Limb (tissue), 2 donors: ENCODE measurements around the gene RGMB.

Experiments
- DNase-seq, 2 donors: peaks; one replicate each; pipeline ENCODE4 v3.0.0-alpha.2; 2016; ENCODE audit errors: extremely low spot score in 2 of 2

Gene RGMB

DNA sequence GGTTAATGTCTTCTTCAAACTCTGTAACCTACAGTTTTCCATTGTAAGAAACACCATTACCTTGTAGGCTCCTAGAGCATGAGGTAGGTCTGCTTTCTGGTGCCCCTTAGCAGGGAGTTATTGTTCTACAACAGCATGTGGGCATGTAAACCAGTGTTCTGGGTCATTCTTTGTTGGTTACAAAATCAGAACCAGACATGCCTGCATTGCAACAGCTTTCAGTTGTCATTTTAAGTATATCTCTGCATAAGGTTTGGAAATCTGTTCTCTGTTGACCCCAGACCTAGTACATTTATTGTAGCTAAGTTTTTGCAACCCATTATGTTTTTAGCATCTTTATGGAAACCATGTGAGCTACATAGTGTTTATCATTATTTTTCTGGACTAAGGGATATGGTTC is 10.9 kb downstream of the RGMB start:
- DNase-seq = no peak

DNA sequence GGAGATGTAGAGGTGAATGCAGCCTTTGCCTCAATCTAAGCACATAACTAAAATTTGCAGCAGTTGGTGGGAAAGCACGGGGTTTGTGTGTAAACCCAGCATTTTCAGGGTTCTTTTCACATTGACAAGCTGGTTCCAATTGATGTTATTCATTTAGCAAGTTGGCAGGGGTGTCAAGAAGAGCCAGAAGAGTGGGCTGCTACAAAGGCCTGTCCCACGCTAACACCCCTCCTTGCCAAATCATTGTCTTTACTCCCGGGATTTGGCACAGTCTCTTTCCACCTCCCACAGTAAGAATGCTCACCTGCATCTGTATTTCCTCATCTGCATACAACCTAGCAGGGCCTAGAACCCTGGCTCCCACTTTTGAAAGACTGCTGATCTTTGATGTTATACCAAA is 11.8 kb downstream of the RGMB start:
- no peak for DNase-seq

GRCh38 chr5:98786191-98786853 is 12.9 kb downstream of the RGMB start:
- DNase-seq = peak in 1 of 2 donors; percentile 62

GRCh38 chr5:98787131-98787719 is 13.8 kb downstream of the RGMB start:
- DNase-seq = no peak

DNA sequence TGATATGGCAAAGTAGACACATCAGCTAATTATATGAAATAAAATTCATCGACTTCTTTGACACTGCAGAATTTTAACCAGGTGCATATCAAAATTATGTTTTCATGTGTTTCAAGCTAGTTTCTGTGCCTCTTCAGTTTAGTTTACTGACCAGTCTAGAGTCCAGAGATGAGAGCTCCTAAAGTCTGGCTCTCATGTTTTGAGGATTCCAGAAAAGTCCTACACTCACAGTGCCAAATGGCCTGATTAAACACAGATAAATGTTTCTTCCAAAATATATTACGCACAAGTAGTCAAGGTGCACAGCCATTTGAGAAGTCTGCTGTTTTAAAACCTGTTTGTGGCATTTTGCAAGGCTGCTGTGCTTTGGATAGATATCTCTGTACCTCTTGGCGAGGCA is 15.6 kb downstream of the RGMB start:
- no peak for DNase-seq

DNA sequence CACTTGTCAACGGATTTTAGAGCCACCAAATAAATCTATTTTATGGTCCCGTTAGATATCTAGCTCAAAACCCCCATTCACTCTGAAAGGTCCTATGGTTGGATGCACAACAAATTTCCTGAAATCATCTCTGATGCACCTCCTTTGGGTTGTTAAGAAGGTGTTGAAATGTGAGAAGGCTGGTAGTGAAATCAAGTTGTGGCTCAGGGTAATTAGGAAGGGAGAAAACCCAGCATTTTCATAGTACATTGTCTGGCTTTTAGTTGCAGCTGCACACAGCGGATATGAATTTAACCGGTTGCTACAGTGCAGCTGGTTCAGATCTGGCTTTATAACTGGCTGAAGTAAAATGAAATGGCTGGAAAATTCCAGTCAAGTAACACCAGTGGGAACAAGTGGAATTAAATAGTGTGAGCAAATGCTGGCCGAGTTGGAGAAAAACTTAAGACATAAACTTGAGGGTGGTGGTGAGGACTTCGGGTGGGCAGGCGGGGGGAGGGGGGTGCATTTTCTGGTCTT is 17.6 kb downstream of the RGMB start:
- DNase-seq = peak; percentile 35 to 52

DNA sequence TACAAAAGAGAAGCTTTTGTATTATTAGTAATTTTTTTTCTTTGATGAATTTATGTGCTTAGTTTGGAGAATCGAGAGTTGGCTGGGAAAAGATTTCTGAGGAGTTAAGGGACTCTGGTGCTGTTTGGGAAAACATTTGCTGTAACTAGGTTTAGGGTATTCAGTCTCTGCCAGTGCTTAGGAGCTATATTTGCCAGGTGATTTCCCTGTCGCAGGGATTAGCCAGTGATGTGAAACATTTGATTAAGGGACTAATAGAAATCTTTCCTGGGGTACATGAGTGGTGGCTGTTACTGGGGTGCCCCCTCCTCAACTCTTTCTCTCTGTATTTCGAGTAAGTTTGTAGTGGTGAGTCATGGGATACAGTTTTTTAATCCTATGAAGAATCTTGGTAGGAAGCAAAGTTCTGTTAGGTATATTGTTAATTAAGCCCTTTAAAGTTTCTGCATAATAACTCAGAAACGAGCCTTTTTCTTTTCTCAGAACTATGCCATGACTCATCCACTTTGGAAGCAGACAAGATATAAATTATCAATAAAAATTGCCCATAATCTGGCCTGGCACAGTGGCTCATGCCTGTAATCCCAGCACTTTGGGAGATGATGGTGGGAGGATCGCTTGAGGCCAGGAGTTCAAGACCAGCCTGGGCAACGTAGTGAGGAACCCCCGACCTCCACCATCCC is 18.6 kb downstream of the RGMB start:
- DNase-seq = no peak

DNA sequence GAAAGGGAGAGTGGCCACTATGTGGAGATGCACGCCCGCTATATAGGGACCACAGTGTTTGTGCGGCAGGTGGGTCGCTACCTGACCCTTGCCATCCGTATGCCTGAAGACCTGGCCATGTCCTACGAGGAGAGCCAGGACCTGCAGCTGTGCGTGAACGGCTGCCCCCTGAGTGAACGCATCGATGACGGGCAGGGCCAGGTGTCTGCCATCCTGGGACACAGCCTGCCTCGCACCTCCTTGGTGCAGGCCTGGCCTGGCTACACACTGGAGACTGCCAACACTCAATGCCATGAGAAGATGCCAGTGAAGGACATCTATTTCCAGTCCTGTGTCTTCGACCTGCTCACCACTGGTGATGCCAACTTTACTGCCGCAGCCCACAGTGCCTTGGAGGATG is 19.8 kb downstream of the RGMB start:
- no peak for DNase-seq

GRCh38 chr5:98794001-98794400 is 20.5 kb downstream of the RGMB start:
- no peak for DNase-seq

DNA sequence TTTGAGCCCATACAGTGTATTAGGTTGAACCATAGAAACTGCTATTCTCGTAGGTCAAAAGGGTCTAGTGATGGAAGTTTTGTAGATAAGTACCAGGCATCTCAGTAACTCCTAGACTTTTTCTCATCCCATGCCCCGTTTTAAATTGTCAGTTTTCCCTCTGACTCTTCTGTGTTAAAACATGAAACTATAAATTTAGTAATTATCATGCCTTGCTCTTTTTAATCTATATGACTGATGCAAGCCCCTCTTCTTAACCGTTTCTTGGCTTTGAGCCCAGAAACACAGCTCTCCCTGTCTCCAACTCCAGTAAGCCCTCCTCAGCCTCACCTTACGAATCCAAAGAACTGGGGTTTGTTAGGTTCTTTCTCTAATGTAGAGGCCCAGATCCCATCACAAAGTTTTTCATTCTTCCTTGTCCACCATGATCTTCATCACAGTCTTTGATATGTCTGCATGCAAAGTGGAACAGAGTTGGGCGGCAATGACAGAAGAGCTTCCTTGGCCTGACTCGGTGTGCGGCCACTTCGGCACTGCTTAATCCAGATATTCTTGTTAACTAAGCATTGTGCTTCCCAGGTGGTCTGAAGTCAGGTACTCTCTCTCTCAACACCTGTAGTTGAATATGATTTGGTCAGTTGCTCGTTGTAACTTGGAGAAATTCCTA is 21.1 kb downstream of the RGMB start:
- DNase-seq = no peak

- no peak for DNase-seq
Observed at GRCh38 chr5:98795243-98795642, 21.8 kb downstream of the RGMB start.

DNA sequence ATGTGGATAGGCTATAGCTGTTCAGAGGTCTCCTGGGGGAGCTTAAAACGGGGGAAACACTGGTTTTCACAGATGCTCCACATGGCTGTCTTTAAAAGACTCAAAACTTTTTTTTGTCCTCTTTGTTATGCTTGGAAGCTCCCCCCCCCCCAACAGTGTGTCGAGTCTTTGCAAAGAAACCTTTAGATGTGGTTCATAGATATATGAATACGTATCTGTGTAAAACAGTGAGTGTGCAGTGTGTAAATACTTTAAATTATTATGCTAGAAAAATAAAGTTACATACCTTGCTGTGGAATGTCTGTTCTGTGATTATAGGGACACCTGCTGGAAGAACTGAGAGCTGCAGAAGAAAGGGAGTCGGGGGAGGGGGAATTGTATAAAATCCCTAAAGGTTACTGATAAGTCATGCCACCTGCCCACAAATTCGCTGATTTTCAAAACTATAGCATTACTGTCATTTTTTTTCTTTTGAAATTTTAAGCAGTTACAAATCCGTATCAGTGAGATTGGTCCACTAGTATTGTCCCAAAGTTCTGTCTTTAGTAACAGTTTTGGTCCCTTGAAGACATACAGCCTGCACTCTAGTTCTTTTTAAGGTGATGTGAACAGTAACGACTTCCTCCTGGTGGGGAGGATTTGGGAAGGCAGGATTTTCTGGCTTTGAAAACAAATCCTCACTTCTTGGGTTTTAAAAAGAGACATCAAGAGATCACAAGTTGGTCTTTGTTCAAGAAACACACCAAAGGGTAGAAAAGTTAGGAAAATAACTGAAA is 22.9 kb downstream of the RGMB start:
- peak; percentile 65 to 69 for DNase-seq

DNA sequence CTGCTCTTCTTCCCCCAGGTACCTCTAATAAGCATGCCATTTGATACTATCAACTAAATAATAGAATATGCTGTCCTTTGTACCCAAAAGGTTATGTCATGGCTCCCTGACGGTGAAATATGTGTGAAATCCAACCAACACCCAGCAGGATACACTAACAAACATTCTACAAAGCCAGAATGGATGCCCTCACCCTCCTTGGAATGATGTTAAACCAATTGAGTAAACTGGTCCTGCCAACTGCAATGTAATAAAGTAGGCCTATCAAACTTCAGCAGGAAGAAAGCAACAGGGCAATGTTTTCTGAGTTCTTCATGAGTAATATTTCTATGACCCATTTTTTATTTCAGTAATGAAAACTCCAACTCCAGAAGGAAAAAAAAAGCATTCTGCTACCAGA is 24.9 kb downstream of the RGMB start:
- no peak for DNase-seq

GRCh38 chr5:98798847-98799246 is 25.4 kb downstream of the RGMB start:
- no peak for DNase-seq

DNA sequence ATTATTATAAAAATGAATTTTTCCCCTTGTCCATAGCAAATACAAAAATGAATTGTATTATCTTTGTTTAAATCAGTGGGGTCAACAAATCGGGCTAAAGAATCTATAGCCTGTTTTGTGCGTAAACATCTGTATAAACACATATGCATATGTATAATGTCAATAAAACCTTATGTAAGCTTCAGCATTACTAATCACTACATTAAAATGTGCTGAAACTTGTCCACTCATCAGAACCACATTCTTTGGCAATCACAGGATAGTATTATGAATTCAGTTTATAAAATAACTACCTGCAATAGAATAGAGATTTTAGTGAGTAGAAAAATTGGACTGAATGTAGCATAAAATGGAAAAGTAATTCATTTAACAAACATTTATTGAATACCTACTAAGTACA is 30.6 kb downstream of the RGMB start:
- no peak for DNase-seq

DNA sequence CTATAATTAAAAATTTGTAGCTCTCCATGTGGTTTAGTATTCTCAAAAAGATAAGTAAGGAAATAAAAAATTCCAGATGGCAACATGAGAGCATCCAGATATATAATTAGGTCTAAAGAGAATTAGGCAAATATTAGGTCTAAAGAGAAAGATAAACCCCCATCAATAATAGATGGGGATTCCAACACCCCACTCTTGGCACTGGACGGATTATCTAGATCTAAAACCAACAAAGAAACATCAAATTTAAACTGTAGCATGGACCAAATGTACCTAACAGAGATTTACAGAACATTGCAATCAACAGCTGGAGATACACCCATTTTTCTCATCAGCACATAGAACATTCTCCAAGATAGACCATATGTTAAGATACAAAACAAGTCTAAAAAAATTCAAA is 31.6 kb downstream of the RGMB start:
- no peak for DNase-seq

DNA sequence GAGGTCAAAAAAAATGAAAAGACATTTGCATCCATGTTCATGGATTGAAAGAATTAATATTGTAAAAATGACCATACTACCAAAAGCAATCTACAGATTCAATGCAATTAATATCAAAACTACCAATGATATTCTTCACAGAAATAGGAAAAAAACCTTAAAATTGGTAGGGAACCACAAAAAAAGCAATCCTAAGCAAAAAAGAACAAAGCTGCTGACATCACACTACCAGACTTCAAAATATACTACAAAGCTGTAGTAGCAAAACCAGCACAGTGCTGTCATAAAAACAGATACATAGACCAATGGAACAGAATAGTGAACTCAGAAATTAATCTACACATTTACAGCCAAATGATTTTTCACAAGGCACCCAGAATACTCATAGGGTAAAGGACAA is 34.3 kb downstream of the RGMB start:
- no peak for DNase-seq

- DNase-seq = no peak
Observed at GRCh38 chr5:98810206-98810605, 36.7 kb downstream of the RGMB start.

DNA sequence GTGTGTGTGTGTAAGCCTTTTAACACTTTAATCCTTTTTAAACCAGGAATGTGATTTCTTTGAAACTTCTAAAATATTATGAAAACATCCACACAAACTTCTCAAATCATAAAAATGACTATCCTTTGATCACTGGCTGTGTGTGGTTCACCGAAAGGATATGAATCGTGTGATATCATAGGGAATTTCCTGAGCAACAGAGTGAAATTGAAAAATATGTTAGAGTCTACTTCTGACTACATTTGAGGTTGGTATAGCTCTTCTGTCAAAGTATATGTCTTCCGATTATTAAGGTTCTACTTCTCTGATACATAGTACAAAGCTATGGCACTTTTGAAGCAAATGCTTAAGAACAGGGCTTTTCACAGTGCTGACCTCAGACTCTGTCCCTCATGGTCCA is 40.3 kb downstream of the RGMB start:
- no peak for DNase-seq

GRCh38 chr5:98816582-98817222 is 43.2 kb downstream of the RGMB start:
- DNase-seq = no peak
